Transverse colon (tissue), 4 donors: ENCODE data around the gene PLXDC2. TPM values are rescaled to one million over a fixed set of nuclear protein-coding genes. Genes with fewer than 3 reads are reported as not detected.

Experiments used
- DNase-seq: peaks from one replicate; pipeline ENCODE4 v3.0.0-alpha.2; 2019
- H3K27ac ChIP-seq, 4 donors: fragments of 200-600 bp; sonication (generic); 2 replicates each; pipeline ENCODE4 v1.5.1; 2016 to 2018; ENCODE audit warnings: inconsistent platforms in 4 of 4
- H3K27me3 ChIP-seq: fragments of 200-600 bp; sonication (generic); 2 replicates; pipeline ENCODE4 v1.5.1; 2017; ENCODE audit warnings: inconsistent platforms
- H3K36me3 ChIP-seq, 4 donors: fragments of 200-600 bp; sonication (generic); 2 replicates each; pipeline ENCODE4 v1.5.1; 2017 to 2019; ENCODE audit warnings: inconsistent platforms in 4 of 4
- H3K4me1 ChIP-seq, 4 donors: fragments of 200-600 bp; sonication (generic); 2 replicates each; pipeline ENCODE4 v1.5.1; 2017 to 2020; ENCODE audit warnings: inconsistent platforms in 4 of 4
- H3K4me3 ChIP-seq, 4 donors: fragments of 200-600 bp; sonication (generic); 1 replicate in 1 of 4; 2 replicates in 3 of 4; pipeline versions ENCODE4 v1.5.1 to v1.6.1; 2017 to 2019; ENCODE audit warnings: inconsistent platforms in 4 of 4
- H3K9me3 ChIP-seq, 2 donors: fragments of 200-600 bp; sonication (generic); 2 replicates each; pipeline ENCODE4 v1.5.1; 2017 to 2019; ENCODE audit warnings: inconsistent platforms in 2 of 2
- EP300 ChIP-seq: sonication (generic); formaldehyde crosslinking; IDR thresholded peaks from one replicate; pipeline ENCODE4 v1.6.1; 2017; ENCODE audit warnings: antibody characterized with exemption, low read depth
- POLR2A ChIP-seq: fragments of 450-650 bp; IDR thresholded peaks from one replicate; pipeline ENCODE4 v1.6.1; 2016; ENCODE audit warnings: antibody characterized with exemption, mild to moderate bottlenecking, moderate library complexity
- POLR2AphosphoS5 ChIP-seq, 3 donors: sonication (generic); formaldehyde crosslinking; IDR thresholded peaks; one replicate each; pipeline ENCODE4 v1.6.1; 2016; ENCODE audit warnings: antibody characterized with exemption in 3 of 3
- WGBS, 2 donors: methylation state at CpG; one replicate each; pipeline ENCODE4 v1.1.5; 2018; ENCODE audit warnings: low coverage in 1 of 2; 5-methylcytosine and 5-hydroxymethylcytosine counted together
- in situ Hi-C, 4 donors: fragments of 200-750 bp; cut with MboI; loops; one replicate each; pipeline versions ENCODE4 v1.15.0 to v1.15.1; 2017; ENCODE audit warnings: low sequenced_read_pairs in 3 of 4, low pct_ligation_motif_present in 1 of 4, low pct_unique_long_range_greater_than_20kb in 1 of 4
- intact Hi-C: fragments of 100-400 bp; cut with DNase I; formaldehyde crosslinking; loops from one replicate; pipeline ENCODE4 v1.15.1; 2023; ENCODE audit warnings: low total_unique reads
- total RNA-seq, 4 donors: library from RNA; depleted of rRNA; stranded (reverse); fragments of >200 nt; gene quantifications; one replicate each; pipeline ENCODE4 v1.1.0, GENCODE V29; 2016
- TF ChIP-seq, protein P1 (sequence below), 5 experiments: fragments of 200-600 bp in 3 of 5; fragments of 450-650 bp in 2 of 5; sonication (generic) in 3 of 5; IDR thresholded peaks; 1 replicate in 2 of 5; 2 replicates in 3 of 5; pipeline ENCODE4 v1.5.1; 2016 to 2017; ENCODE audit warnings: antibody characterized with exemption in 5 of 5, inconsistent platforms in 3 of 5, mild to moderate bottlenecking in 2 of 5, moderate library complexity in 1 of 5

The PLXDC2 gene
- total RNA-seq, 4 donors from 2014 or later, result 12.0 to 32.2 (median 20.3) TPM

DNA sequence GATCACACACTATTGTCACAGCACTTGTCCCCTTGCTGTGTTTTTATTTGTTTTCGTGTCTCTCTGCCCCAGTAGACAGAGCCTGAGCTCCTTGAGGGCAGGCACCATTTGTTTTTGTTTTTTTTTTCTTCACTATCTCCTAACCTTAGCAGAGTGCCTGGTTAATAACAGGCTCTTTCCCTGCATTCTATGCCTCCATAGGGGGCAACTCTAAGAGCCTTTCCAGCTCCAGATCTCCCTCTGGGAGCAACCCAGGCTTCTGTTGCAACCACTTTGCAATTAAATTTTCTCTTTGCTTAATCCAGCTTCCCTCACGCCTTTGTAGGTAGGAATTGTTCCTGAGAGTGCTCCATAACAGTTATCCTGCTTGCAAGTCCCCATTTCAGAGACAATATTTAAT is 148.4 kb downstream of the PLXDC2 start:
- Histone ChIP-seq H3K36me3 (no peaks in the 10 kb centered on the region), H3K27me3 (no peaks in the 10 kb centered on the region), H3K4me1 (no peaks in the 10 kb centered on the region), H3K27ac (no peak overlapping the region), H3K9me3 (no peaks in the 10 kb centered on the region), H3K4me3 (no peak overlapping the region)
- DNase-seq, result no peak
- no peak for TF ChIP-seq POLR2A
- no peak for TF ChIP-seq EP300
- TF ChIP-seq, protein P1, sequence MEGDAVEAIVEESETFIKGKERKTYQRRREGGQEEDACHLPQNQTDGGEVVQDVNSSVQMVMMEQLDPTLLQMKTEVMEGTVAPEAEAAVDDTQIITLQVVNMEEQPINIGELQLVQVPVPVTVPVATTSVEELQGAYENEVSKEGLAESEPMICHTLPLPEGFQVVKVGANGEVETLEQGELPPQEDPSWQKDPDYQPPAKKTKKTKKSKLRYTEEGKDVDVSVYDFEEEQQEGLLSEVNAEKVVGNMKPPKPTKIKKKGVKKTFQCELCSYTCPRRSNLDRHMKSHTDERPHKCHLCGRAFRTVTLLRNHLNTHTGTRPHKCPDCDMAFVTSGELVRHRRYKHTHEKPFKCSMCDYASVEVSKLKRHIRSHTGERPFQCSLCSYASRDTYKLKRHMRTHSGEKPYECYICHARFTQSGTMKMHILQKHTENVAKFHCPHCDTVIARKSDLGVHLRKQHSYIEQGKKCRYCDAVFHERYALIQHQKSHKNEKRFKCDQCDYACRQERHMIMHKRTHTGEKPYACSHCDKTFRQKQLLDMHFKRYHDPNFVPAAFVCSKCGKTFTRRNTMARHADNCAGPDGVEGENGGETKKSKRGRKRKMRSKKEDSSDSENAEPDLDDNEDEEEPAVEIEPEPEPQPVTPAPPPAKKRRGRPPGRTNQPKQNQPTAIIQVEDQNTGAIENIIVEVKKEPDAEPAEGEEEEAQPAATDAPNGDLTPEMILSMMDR (IDR thresholded peaks at IDR 0.05), result no peak
- no peak for TF ChIP-seq POLR2AphosphoS5 (IDR thresholded peaks at IDR 0.05)
- intact Hi-C loops, result loop anchor here (5.0 kb wide), 1 partner anchor 963 kb away; no protein-coding TSS in a partner anchor
- in situ Hi-C loops, result no loop called here
- 47 to 88% methylated on average over 2 of the region's 2 CpGs for WGBS, 2 donors

GRCh38 chr10:19966751-19967150 is 150.5 kb downstream of the PLXDC2 start:
- WGBS, 2 donors, result 60 to 73% methylated on average over 2 to 7 of the region's 7 CpGs
- Histone ChIP-seq H3K4me1 (peaks cover 0 to 7% (median 0%) of the 10 kb centered on the region in 4 donors), H3K9me3 (no peaks in the 10 kb centered on the region)

GRCh38 chr10:19967981-19968380 is 151.7 kb downstream of the PLXDC2 start:
- intact Hi-C loops (no loop called here), in situ Hi-C loops (no loop called here)
- Histone ChIP-seq H3K4me1 (peaks cover 0 to 7% (median 0%) of the 10 kb centered on the region in 4 donors), H3K27me3 (no peaks in the 10 kb centered on the region), H3K36me3 (no peaks in the 10 kb centered on the region), H3K9me3 (no peaks in the 10 kb centered on the region), H3K27ac (no peak overlapping the region), H3K4me3 (no peak overlapping the region)
- DNase-seq, result no peak
- WGBS, 2 donors, result 71 to 86% methylated on average over 3 of the region's 3 CpGs
- no peak for TF ChIP-seq POLR2A
- TF ChIP-seq, protein P1 (IDR thresholded peaks at IDR 0.05), result no peak
- TF ChIP-seq POLR2AphosphoS5 (IDR thresholded peaks at IDR 0.05), result no peak
- TF ChIP-seq EP300, result no peak

More at GRCh38 chr10:19966751-19967150, 150.5 kb downstream of the PLXDC2 start:
- no peak overlapping the region for H3K27ac ChIP-seq
- in situ Hi-C loops, result no loop called here
- H3K36me3 ChIP-seq, result no peaks in the 10 kb centered on the region
- intact Hi-C loops, result no loop called here
- TF ChIP-seq EP300 (no peak), POLR2A (no peak)
- TF ChIP-seq, protein P1 (IDR thresholded peaks at IDR 0.05), result no peak
- no peak overlapping the region for H3K4me3 ChIP-seq
- DNase-seq, result no peak
- no peaks in the 10 kb centered on the region for H3K27me3 ChIP-seq

- no peak for DNase-seq
- no peak overlapping the region for H3K4me3 ChIP-seq
- no peak for TF ChIP-seq EP300
- TF ChIP-seq POLR2A, result no peak
- TF ChIP-seq, protein P1 (IDR thresholded peaks at IDR 0.05), result no peak
- no peak for TF ChIP-seq POLR2AphosphoS5 (IDR thresholded peaks at IDR 0.05)
- H3K27ac ChIP-seq, result no peak overlapping the region
- intact Hi-C loops (no loop called here), in situ Hi-C loops (no loop called here)
- no peaks in the 10 kb centered on the region for H3K27me3 ChIP-seq
- H3K9me3 ChIP-seq, result no peaks in the 10 kb centered on the region
- no peaks in the 10 kb centered on the region for H3K36me3 ChIP-seq
- H3K4me1 ChIP-seq, result peaks cover 0 to 7% (median 0%) of the 10 kb centered on the region in 4 donors
Observed at GRCh38 chr10:19968745-19969144, 152.5 kb downstream of the PLXDC2 start.
